HCT116 (cell line): ENCODE results near the gene JAG1. TPM values are rescaled to one million over a fixed set of nuclear protein-coding genes. Genes with fewer than 3 reads are reported as not detected.

Source experiments
- ATAC-seq: fragments of 200-7000 bp; cut with Tn5 transposase; 2 replicates; pipeline ENCODE4 v1.9.1; 2020; ENCODE audit warnings: mild to moderate bottlenecking, moderate library complexity
- BruUV-seq: library from RNA; stranded (reverse); fragments of 400-500 nt; replicated peaks from 2 replicates; lab custom pipeline; 2021; lab: Mats Ljungman, UMichigan
- CTCF ChIA-PET: fragments of 300-600 bp; sonication (Branson Sonifier 250); formaldehyde crosslinking; loops from one replicate; lab custom pipeline; 2021; ENCODE audit warnings: antibody characterized with exemption; lab: Charles Lee
- POLR2A ChIA-PET: fragments of 300-600, 350-600 bp; sonication (Branson Sonifier 250); formaldehyde crosslinking; loops from one replicate; lab custom pipeline; 2021; ENCODE audit warnings: antibody characterized with exemption; lab: Charles Lee
- RAD21 ChIA-PET, 2 experiments: fragments of 300-600 bp; sonication (Branson Sonifier 250); formaldehyde crosslinking; loops; one replicate each; lab custom pipeline; 2023; ENCODE audit warnings: low total read pairs in 2 of 2; ENCODE audit not compliant: uncharacterized antibody in 2 of 2, unreplicated experiment in 2 of 2, low non-redundant PET in 1 of 2; lab: Charles Lee
- DNase-seq: peaks from one replicate; pipeline ENCODE4 v3.0.0-alpha.2; 2010; ENCODE audit warnings: low read depth, low spot score
- H2AFZ ChIP-seq: fragments of 200-600 bp; shearing (Covaris generic), sonication (generic); 2 replicates; pipeline ENCODE4 v1.6.1; 2017; ENCODE audit warnings: low read depth, mixed run types, mixed read lengths, antibody characterized with exemption, low read length; ENCODE audit not compliant: poor library complexity, severe bottlenecking
- H3K27ac ChIP-seq: 2 replicates; pipeline ENCODE4 v1.5.1; 2012; ENCODE audit warnings: low read depth, low read length
- H3K27me3 ChIP-seq: fragments of 200-600 bp; sonication (generic); 2 replicates; pipeline ENCODE4 v1.6.1; 2016; ENCODE audit warnings: mixed run types, low read length, mixed read lengths; ENCODE audit not compliant: insufficient read depth
- H3K36me3 ChIP-seq, 2 experiments: fragments of 200-500 bp in 1 of 2; fragments of 200-600 bp in 1 of 2; sonication (Bioruptor generic) in 1 of 2; sonication (generic) in 1 of 2; 2 replicates each; pipeline versions ENCODE4 v1.5.1 to v1.6.1; 2014 to 2016; ENCODE audit warnings: low read length in 2 of 2, inconsistent platforms in 1 of 2, mixed read lengths in 1 of 2, mixed run types in 1 of 2; ENCODE audit not compliant: insufficient read depth in 2 of 2, control insufficient read depth in 1 of 2
- H3K4me1 ChIP-seq, 2 experiments: fragments of 200-600 bp in 1 of 2; sonication (generic) in 1 of 2; 2 replicates each; pipeline versions ENCODE4 v1.5.1 to v1.6.1; 2012 to 2017; ENCODE audit warnings: low read length in 2 of 2, inconsistent platforms in 1 of 2, mild to moderate bottlenecking in 1 of 2, mixed read lengths in 1 of 2, mixed run types in 1 of 2, moderate library complexity in 1 of 2; ENCODE audit not compliant: insufficient read depth in 2 of 2, control insufficient read depth in 1 of 2
- H3K4me2 ChIP-seq: fragments of 200-600 bp; sonication (generic); 2 replicates; pipeline ENCODE4 v1.6.1; 2017; ENCODE audit warnings: mixed run types, low read length, mixed read lengths
- H3K4me3 ChIP-seq, 2 experiments: fragments of 200-600 bp in 1 of 2; sonication (generic) in 1 of 2; replicated peaks in 1 of 2; 2 replicates each; pipeline ENCODE4 v1.5.1; 2011 to 2016; ENCODE audit warnings: low read length in 2 of 2, control low read depth in 1 of 2, low read depth in 1 of 2, mild to moderate bottlenecking in 1 of 2, mixed read lengths in 1 of 2, mixed run types in 1 of 2
- H3K79me2 ChIP-seq: fragments of 200-600 bp; sonication (generic); 2 replicates; pipeline ENCODE4 v1.6.1; 2017; ENCODE audit warnings: mild to moderate bottlenecking, mixed run types, low read length, moderate library complexity, mixed read lengths; ENCODE audit not compliant: insufficient read depth
- H3K9ac ChIP-seq: fragments of 200-600 bp; sonication (generic); 2 replicates; pipeline ENCODE4 v1.6.1; 2016; ENCODE audit warnings: low read length, mixed read lengths
- H3K9me2 ChIP-seq: fragments of 200-600 bp; sonication (generic), shearing (Covaris generic); 2 replicates; pipeline ENCODE4 v1.6.1; 2017; ENCODE audit warnings: mixed run types, mild to moderate bottlenecking, moderate library complexity; ENCODE audit not compliant: insufficient read depth
- H3K9me3 ChIP-seq, 2 experiments: fragments of 200-500 bp in 1 of 2; fragments of 200-600 bp in 1 of 2; sonication (Bioruptor generic) in 1 of 2; sonication (generic) in 1 of 2; 2 replicates each; pipeline ENCODE4 v1.6.1; 2014 to 2017; ENCODE audit warnings: low read length in 2 of 2, mixed read lengths in 2 of 2, inconsistent platforms in 1 of 2, low read depth in 1 of 2, mild to moderate bottlenecking in 1 of 2, mixed run types in 1 of 2, moderate library complexity in 1 of 2; ENCODE audit not compliant: control insufficient read depth in 1 of 2, insufficient read depth in 1 of 2
- H4K20me1 ChIP-seq: fragments of 200-600 bp; sonication (generic), shearing (Covaris generic); 2 replicates; pipeline ENCODE4 v1.6.1; 2017; ENCODE audit warnings: mixed run types, mild to moderate bottlenecking, moderate library complexity; ENCODE audit not compliant: insufficient read depth
- ATF3 ChIP-seq: IDR thresholded peaks from 2 replicates; pipeline ENCODE4 v1.6.1; 2012
- EZH2 ChIP-seq: fragments of 200-600 bp; sonication (generic); IDR thresholded peaks from 2 replicates; pipeline ENCODE4 v1.6.1; 2017; ENCODE audit warnings: antibody characterized with exemption, mixed run types
- FOSL1 ChIP-seq: IDR thresholded peaks from 2 replicates; pipeline ENCODE4 v1.6.1; 2012; ENCODE audit warnings: low read depth
- JUND ChIP-seq: IDR thresholded peaks from 2 replicates; pipeline ENCODE4 v1.6.1; 2012
- POLR2AphosphoS5 ChIP-seq: IDR thresholded peaks from 2 replicates; pipeline ENCODE4 v1.6.1; 2011; ENCODE audit warnings: mild to moderate bottlenecking, low read depth, low read length, moderate library complexity
- RAD21 ChIP-seq: IDR thresholded peaks from 2 replicates; pipeline ENCODE4 v1.6.1; 2012; ENCODE audit warnings: low read depth, mild to moderate bottlenecking
- SP1 ChIP-seq: IDR thresholded peaks from 2 replicates; pipeline ENCODE4 v1.6.1; 2012; ENCODE audit warnings: low read depth
- ZFX ChIP-seq: fragments of 450-650 bp; IDR thresholded peaks from 2 replicates; pipeline ENCODE4 v1.6.1; 2017
- ZNF274 ChIP-seq: fragments of 200-500 bp; sonication (Bioruptor generic); IDR thresholded peaks from 2 replicates; pipeline ENCODE4 v1.6.1; 2014; ENCODE audit warnings: mild to moderate bottlenecking, low read depth, low read length, inconsistent platforms
- intact Hi-C: fragments of 100-400 bp; cut with micrococcal nuclease; formaldehyde crosslinking; loops from 2 replicates; pipeline ENCODE4 v1.10.0; 2022
- total RNA-seq: library from RNA; stranded (reverse); gene quantifications from one replicate; pipeline ENCODE4 v1.2.1, GENCODE V29; 2021; ENCODE audit not compliant: unreplicated experiment
- TF ChIP-seq, protein P1 (sequence below): IDR thresholded peaks from 2 replicates; pipeline ENCODE4 v1.6.1; 2011; ENCODE audit warnings: mild to moderate bottlenecking, low read length, moderate library complexity; ENCODE audit not compliant: insufficient replicate concordance; ENCODE audit errors: extremely low read depth
- TF ChIP-seq, protein P2 (sequence below), 3 experiments: fragments of 200-600 bp in 1 of 3; sonication (generic) in 1 of 3; IDR thresholded peaks in 2 of 3; conservative IDR thresholded peaks in 1 of 3; 2 replicates each; pipeline ENCODE4 v1.5.1; 2012 to 2017; ENCODE audit warnings: low read depth in 2 of 3, low read length in 2 of 3, antibody characterized with exemption in 1 of 3, borderline replicate concordance in 1 of 3, control low read depth in 1 of 3, mild to moderate bottlenecking in 1 of 3, mixed read lengths in 1 of 3, mixed run types in 1 of 3, moderate library complexity in 1 of 3; ENCODE audit not compliant: insufficient read depth in 1 of 3

JAG1 gene
- total RNA-seq, 1 experiment from 2014 or later: 31.9 TPM

DNA sequence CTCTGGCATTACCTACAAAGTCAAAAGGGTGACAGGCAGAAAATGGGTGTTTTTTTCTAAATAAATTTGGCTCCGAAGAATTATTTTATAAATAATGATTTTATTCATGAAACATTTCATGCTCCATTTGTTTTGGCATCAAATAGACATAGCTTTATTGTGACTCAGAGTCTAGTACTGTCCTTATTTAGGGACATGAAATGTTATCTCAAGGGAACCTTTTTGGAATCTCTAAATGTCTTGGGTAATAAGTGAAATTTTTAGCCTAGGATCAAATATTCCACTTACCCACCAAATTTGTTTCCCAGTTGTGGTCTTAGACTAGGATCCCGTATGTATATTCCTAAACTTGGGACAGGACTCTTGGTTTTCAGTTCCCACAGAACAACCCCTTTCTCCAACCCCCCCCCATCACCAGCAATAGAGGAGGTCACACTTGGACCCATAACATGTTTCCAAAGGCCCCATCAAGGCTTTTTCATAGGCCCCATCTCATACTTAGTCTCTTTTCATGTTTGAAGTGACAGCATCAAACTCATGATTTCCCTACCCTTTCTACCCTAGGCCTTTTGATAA lies 81.8 kb downstream of the JAG1 start:
- intact Hi-C loops: no loop called here

More for the DNA sequence above, 81.8 kb downstream of the JAG1 start:
- Histone ChIP-seq H3K79me2 (no peaks in the 10 kb centered on the region), H3K4me3 (no peak overlapping the region), H3K27ac (no peak overlapping the region), H3K36me3 (no peaks in the 10 kb centered on the region), H3K4me1 (peaks cover 29 to 36% of the 10 kb centered on the region in 2 experiments), H3K27me3 (no peaks in the 10 kb centered on the region), H3K9ac (no peak overlapping the region), H3K9me2 (no peaks in the 10 kb centered on the region), H3K4me2 (no peak overlapping the region), H4K20me1 (no peaks in the 10 kb centered on the region), H2AFZ (no peak overlapping the region), H3K9me3 (no peaks in the 10 kb centered on the region)
- no peak for DNase-seq
- CTCF ChIA-PET: no interaction called here
- TF ChIP-seq POLR2AphosphoS5 (no peak), RAD21 (no peak), SP1 (no peak), ZNF274 (no peak), ATF3 (no peak), JUND (no peak), FOSL1 (no peak), EZH2 (no peak), ZFX (no peak)
- TF ChIP-seq, protein P1, sequence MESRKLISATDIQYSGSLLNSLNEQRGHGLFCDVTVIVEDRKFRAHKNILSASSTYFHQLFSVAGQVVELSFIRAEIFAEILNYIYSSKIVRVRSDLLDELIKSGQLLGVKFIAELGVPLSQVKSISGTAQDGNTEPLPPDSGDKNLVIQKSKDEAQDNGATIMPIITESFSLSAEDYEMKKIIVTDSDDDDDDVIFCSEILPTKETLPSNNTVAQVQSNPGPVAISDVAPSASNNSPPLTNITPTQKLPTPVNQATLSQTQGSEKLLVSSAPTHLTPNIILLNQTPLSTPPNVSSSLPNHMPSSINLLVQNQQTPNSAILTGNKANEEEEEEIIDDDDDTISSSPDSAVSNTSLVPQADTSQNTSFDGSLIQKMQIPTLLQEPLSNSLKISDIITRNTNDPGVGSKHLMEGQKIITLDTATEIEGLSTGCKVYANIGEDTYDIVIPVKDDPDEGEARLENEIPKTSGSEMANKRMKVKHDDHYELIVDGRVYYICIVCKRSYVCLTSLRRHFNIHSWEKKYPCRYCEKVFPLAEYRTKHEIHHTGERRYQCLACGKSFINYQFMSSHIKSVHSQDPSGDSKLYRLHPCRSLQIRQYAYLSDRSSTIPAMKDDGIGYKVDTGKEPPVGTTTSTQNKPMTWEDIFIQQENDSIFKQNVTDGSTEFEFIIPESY: no peak
- TF ChIP-seq, protein P2, sequence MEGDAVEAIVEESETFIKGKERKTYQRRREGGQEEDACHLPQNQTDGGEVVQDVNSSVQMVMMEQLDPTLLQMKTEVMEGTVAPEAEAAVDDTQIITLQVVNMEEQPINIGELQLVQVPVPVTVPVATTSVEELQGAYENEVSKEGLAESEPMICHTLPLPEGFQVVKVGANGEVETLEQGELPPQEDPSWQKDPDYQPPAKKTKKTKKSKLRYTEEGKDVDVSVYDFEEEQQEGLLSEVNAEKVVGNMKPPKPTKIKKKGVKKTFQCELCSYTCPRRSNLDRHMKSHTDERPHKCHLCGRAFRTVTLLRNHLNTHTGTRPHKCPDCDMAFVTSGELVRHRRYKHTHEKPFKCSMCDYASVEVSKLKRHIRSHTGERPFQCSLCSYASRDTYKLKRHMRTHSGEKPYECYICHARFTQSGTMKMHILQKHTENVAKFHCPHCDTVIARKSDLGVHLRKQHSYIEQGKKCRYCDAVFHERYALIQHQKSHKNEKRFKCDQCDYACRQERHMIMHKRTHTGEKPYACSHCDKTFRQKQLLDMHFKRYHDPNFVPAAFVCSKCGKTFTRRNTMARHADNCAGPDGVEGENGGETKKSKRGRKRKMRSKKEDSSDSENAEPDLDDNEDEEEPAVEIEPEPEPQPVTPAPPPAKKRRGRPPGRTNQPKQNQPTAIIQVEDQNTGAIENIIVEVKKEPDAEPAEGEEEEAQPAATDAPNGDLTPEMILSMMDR (IDR thresholded peaks at IDR 0.05 in 2 of 3, conservative IDR thresholded peaks at IDR 0.05 in 1 of 3; ENCODE audit: borderline replicate concordance in 1 of 3, insufficient read depth in 1 of 3, low read depth in 2 of 3, low read length in 2 of 3): no peak
- ATAC-seq: no peak
- BruUV-seq: no TSS peak
- RAD21 ChIA-PET: no interaction called here
- POLR2A ChIA-PET: no interaction called here
